Naive thymus-derived CD4-positive, alpha-beta T cell (primary cell): ENCODE measurements around the gene EML6. TPM values are rescaled to one million over a fixed set of nuclear protein-coding genes. Genes with fewer than 3 reads are reported as not detected.

ENCODE experiments used
- ATAC-seq: fragments of 150-1000 bp; cut with Tn5 transposase; 2 replicates; pipeline ENCODE4 v1.10.0; 2021; ENCODE audit warnings: mild to moderate bottlenecking, moderate library complexity
- CTCF ChIA-PET: fragments of 350-600 bp; sonication (Branson Sonifier 250); formaldehyde crosslinking; loops from one replicate; lab custom pipeline; 2021; ENCODE audit warnings: antibody characterized with exemption; lab: Charles Lee
- POLR2A ChIA-PET: fragments of 350-600 bp; sonication (Branson Sonifier 250); formaldehyde crosslinking; loops from one replicate; lab custom pipeline; 2021; ENCODE audit warnings: antibody characterized with exemption, inconsistent platforms; lab: Charles Lee
- DNase-seq, 9 donors: peaks; one replicate each; pipeline versions ENCODE4 v3.0.0 to v3.0.0-alpha.2; 2020 to 2022; ENCODE audit warnings: mixed read lengths in 1 of 9
- H3K27ac ChIP-seq: one replicate; pipeline ENCODE4 v1.7.0; 2013; ENCODE audit warnings: mild to moderate bottlenecking, low read depth, low read length, moderate library complexity
- H3K27me3 ChIP-seq, 2 donors: one replicate each; pipeline ENCODE4 v1.7.0; 2013; ENCODE audit warnings: low read length in 2 of 2, mild to moderate bottlenecking in 2 of 2, moderate library complexity in 2 of 2; ENCODE audit not compliant: control insufficient read depth in 2 of 2, insufficient read depth in 2 of 2
- H3K36me3 ChIP-seq, 3 experiments: 1 replicate in 2 of 3; 2 replicates in 1 of 3; pipeline ENCODE4 v1.7.0; 2013; ENCODE audit warnings: low read length in 3 of 3, mild to moderate bottlenecking in 3 of 3, moderate library complexity in 1 of 3; ENCODE audit not compliant: insufficient read depth in 3 of 3, control insufficient read depth in 2 of 3
- H3K4me1 ChIP-seq, 2 donors: one replicate each; pipeline ENCODE4 v1.7.0; 2013; ENCODE audit warnings: low read length in 2 of 2, mild to moderate bottlenecking in 2 of 2, moderate library complexity in 1 of 2; ENCODE audit not compliant: control insufficient read depth in 2 of 2, insufficient read depth in 2 of 2
- H3K4me3 ChIP-seq: 2 replicates; pipeline ENCODE4 v1.7.0; 2013; ENCODE audit warnings: mild to moderate bottlenecking, low read length
- H3K9me3 ChIP-seq, 3 experiments: 1 replicate in 2 of 3; 2 replicates in 1 of 3; pipeline ENCODE4 v1.7.0; 2013; ENCODE audit warnings: low read length in 3 of 3; ENCODE audit not compliant: control insufficient read depth in 2 of 3
- H3K27ac Mint-ChIP-seq, 9 donors: one replicate each; pipeline ENCODE4 v1.8.0; 2020 to 2022; ENCODE audit warnings: mixed read lengths in 9 of 9, mild to moderate bottlenecking in 8 of 9, moderate library complexity in 5 of 9, inconsistent platforms in 2 of 9
- H3K27me3 Mint-ChIP-seq, 5 donors: one replicate each; pipeline ENCODE4 v1.8.0; 2021 to 2022; ENCODE audit warnings: mixed read lengths in 5 of 5, mild to moderate bottlenecking in 1 of 5
- H3K36me3 Mint-ChIP-seq, 5 donors: one replicate each; pipeline ENCODE4 v1.8.0; 2020 to 2022; ENCODE audit warnings: mixed read lengths in 5 of 5, mild to moderate bottlenecking in 3 of 5, inconsistent platforms in 1 of 5
- H3K4me1 Mint-ChIP-seq, 7 donors: one replicate each; pipeline ENCODE4 v1.8.0; 2020 to 2022; ENCODE audit warnings: mixed read lengths in 7 of 7, mild to moderate bottlenecking in 3 of 7, inconsistent platforms in 1 of 7
- H3K4me3 Mint-ChIP-seq, 10 donors: one replicate each; pipeline ENCODE4 v1.8.0; 2020 to 2022; ENCODE audit warnings: mild to moderate bottlenecking in 10 of 10, mixed read lengths in 10 of 10, moderate library complexity in 6 of 10, inconsistent platforms in 2 of 10
- H3K9me3 Mint-ChIP-seq, 11 donors: one replicate each; pipeline ENCODE4 v1.8.0; 2020 to 2022; ENCODE audit warnings: mixed read lengths in 11 of 11, mild to moderate bottlenecking in 4 of 11, inconsistent platforms in 1 of 11, moderate library complexity in 1 of 11
- intact Hi-C, 2 donors: fragments of 100-400 bp; cut with micrococcal nuclease; formaldehyde crosslinking; loops; one replicate each; pipeline ENCODE4 v1.15.1; 2023
- polyA plus RNA-seq, 2 donors: library from polyadenylated mRNA; unstranded; fragments of 300-500 nt; fragmentation: Illumina TruSeq; gene quantifications; one replicate each; pipeline ENCODE4 v1.2.3, GENCODE V29; 2021
- total RNA-seq, 6 experiments: library from RNA in 5 of 6; stranded (reverse) in 5 of 6; gene quantifications; 1 replicate in 5 of 6; 2 replicates in 1 of 6; pipeline ENCODE4 v1.2.3 and lab custom pipeline; 2021 to 2026

The EML6 gene
- total and polyA plus RNA-seq, 7 experiments from 2014 or later, result 0.32 to 2.5 (median 1.5) TPM; not detected in 2

DNA sequence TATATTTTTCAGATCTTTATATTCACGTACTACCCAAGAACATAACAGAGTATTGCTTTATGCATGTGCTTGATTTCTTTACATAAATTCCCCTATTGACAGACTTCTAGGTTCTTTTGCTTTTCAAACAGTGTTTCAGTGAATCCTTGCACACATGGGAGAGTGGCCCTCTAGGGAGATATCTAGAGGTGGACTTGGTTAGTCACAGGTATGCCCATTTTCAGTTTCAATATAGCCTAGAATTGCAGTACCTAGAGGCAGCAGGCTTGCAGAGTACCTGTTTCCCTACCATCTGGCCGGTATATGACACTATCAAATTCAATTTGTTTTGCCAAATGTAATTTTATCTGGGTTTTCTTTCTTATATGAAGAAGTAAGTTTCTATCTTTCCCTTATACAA, 36.8 kb downstream of the EML6 start:
- no peaks in the 10 kb centered on the region for H3K27me3 ChIP-seq
- intact Hi-C loops, result loop anchor here (5.0 kb wide), 2 partner anchors 77 to 417 kb away; no protein-coding TSS in a partner anchor
- DNase-seq (no peak), ATAC-seq (no peak)
- H3K9me3 ChIP-seq, result no peaks in the 10 kb centered on the region
- CTCF ChIA-PET, result no interaction called here
- Mint-ChIP-seq H3K4me3 (no peak overlapping the region), H3K4me1 (peaks cover 0 to 6% (median 0%) of the 10 kb centered on the region in 7 donors), H3K9me3 (no peaks in the 10 kb centered on the region), H3K27ac (no peak overlapping the region), H3K27me3 (peaks cover 0 to 16% (median 0%) of the 10 kb centered on the region in 5 donors), H3K36me3 (no peaks in the 10 kb centered on the region)
- H3K4me1 ChIP-seq, result no peaks in the 10 kb centered on the region
- no peaks in the 10 kb centered on the region for H3K36me3 ChIP-seq
- H3K4me3 ChIP-seq, result no peak overlapping the region
- H3K27ac ChIP-seq, result no peak overlapping the region
- POLR2A ChIA-PET, result no interaction called here

DNA sequence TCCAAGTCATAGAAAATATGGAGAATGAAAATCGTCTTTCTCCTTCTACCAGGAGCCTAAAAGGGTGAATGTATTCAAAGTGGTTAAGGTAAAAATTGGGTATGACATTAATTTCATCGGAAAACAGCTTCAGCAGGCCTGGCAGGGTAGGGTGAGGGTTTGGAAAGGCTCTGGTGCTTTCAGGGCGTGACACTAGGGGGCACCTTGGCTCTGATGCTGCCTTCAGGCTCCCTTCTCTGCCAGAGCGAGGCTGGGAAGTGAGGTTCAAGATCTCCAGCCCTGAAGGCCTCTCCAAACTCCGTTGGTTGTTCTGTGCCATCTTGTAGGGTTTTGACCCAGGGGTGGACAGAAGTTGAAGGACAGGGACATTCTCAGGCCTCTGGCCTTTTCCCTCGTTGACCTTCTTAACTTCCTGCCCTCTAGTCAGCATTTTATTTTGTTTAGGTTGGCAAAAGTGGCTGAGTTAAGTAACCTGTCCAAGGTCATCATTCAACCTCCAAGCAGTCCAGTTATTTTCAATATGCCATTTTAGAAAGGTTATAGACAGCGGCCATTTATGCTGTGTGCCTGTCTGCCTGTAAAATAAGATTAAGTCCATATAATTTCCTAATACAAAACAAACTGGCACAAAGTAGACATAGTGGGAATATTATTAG, 40.3 kb downstream of the EML6 start:
- Histone ChIP-seq H3K27me3 (no peaks in the 10 kb centered on the region), H3K4me1 (no peaks in the 10 kb centered on the region), H3K27ac (no peak overlapping the region), H3K36me3 (no peaks in the 10 kb centered on the region), H3K4me3 (no peak overlapping the region), H3K9me3 (no peaks in the 10 kb centered on the region)
- Mint-ChIP-seq H3K36me3 (no peaks in the 10 kb centered on the region), H3K4me1 (peaks cover 0 to 7% (median 0%) of the 10 kb centered on the region in 7 donors), H3K4me3 (no peak overlapping the region), H3K9me3 (no peaks in the 10 kb centered on the region), H3K27me3 (peaks cover 0 to 6% (median 3%) of the 10 kb centered on the region in 5 donors), H3K27ac (no peak overlapping the region)
- intact Hi-C loops, result loop anchor here (5.0 kb wide), 2 partner anchors 74 to 414 kb away; no protein-coding TSS in a partner anchor
- no peak for ATAC-seq
- CTCF ChIA-PET, result no interaction called here
- no peak for DNase-seq
- POLR2A ChIA-PET, result no interaction called here

DNA sequence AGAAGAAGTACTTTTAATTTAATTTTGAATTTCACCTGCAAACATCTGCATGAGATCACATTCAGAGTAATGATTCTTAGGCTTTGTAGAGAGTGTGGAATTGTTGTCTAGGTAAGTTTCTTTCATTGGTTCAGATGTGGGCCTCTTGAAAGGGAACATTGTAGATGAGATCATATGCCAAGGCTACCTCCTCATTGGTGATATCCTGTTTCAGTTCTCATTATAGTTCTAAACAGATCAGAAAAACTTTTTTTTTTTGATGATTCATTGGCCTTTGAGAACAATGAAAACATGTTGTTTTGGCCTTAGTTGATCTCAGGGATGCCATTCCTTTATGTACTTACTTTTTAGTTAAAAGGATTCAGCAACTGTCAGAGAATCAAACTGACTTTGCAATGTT, 44.5 kb downstream of the EML6 start:
- Mint-ChIP-seq H3K4me1 (peaks cover 0 to 7% (median 0%) of the 10 kb centered on the region in 7 donors), H3K36me3 (no peaks in the 10 kb centered on the region), H3K27ac (peak overlapping the region in 3 of 9 donors; percentile 4 to 35 (median 8)), H3K4me3 (no peak overlapping the region), H3K9me3 (no peaks in the 10 kb centered on the region), H3K27me3 (peaks cover 0 to 3% (median 0%) of the 10 kb centered on the region in 5 donors)
- Histone ChIP-seq H3K36me3 (no peaks in the 10 kb centered on the region), H3K27me3 (no peaks in the 10 kb centered on the region), H3K4me3 (no peak overlapping the region), H3K4me1 (no peaks in the 10 kb centered on the region), H3K27ac (no peak overlapping the region), H3K9me3 (no peaks in the 10 kb centered on the region)
- CTCF ChIA-PET, result no interaction called here
- intact Hi-C loops, result no loop called here
- POLR2A ChIA-PET, result interaction anchor here (0.6 kb wide), 2 partner anchors 61 to 890 kb away, joined by 4 read pairs; no protein-coding TSS in a partner anchor
- DNase-seq (peak in 4 of 9 donors; percentile 5 to 16 (median 7)), ATAC-seq (peak; percentile 44)

DNA sequence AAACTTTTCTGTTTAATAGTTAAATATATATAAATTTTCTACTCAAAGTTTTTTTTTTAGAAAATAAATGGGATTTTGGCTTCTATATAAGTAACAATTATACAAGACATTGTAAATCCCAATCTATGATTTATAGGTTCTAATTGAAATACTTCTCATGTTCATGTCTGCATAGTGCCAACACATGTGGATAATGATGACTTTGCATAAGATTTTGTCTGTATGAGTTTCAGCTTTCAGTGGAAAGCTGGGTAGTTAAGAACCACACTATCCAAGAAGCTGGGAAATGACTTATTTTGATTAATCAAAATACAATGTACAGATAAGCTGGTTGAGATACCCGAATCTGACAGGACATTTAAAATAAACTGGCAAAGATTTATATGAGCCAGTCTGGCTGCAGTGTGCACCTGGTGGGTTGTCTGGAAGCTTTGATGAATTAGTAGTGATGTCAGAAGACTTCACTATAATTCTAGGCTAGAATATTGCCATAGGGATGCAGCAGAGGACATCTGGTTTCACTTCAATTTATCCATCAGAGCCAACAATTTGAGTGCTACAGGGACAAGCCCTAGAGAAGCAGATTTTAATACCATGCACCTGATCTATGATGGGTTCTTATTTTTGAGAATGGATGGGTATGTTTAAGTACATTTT, 45.4 kb downstream of the EML6 start:
- Mint-ChIP-seq H3K9me3 (peaks cover 0 to 1% (median 0%) of the 10 kb centered on the region in 11 donors), H3K36me3 (peaks cover 0 to under 1% (median 0%) of the 10 kb centered on the region in 5 donors), H3K27me3 (peaks cover 0 to 3% (median 0%) of the 10 kb centered on the region in 5 donors), H3K4me1 (peaks cover 0 to 7% (median 0%) of the 10 kb centered on the region in 7 donors), H3K4me3 (no peak overlapping the region), H3K27ac (no peak overlapping the region)
- Histone ChIP-seq H3K4me3 (no peak overlapping the region), H3K27me3 (no peaks in the 10 kb centered on the region), H3K4me1 (no peaks in the 10 kb centered on the region), H3K36me3 (no peaks in the 10 kb centered on the region), H3K27ac (no peak overlapping the region), H3K9me3 (no peaks in the 10 kb centered on the region)
- ATAC-seq (no peak), DNase-seq (no peak)
- CTCF ChIA-PET, result no interaction called here
- POLR2A ChIA-PET, result interaction anchor here (0.6 kb wide), 2 partner anchors 62 to 891 kb away, joined by 4 read pairs; no protein-coding TSS in a partner anchor
- intact Hi-C loops, result no loop called here

DNA sequence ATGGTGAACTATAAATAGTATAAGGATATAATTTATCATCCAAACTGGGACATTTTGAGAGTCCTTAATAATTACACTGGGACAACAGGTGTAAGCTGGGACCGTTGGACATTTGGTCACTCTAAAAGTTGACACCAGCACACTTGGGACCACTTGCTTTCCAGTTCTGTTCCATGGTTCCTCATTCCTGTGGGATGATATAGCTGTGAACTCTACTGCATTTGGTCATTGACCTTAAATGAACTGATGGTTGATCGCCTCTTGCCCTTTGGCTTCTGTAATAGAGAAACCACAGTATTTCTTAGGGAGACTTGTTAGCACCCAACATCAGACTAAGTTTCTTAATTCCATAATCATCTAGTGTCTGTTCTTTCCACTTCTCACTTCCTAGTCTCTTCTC, 46.7 kb downstream of the EML6 start:
- peaks cover 0 to 7% (median 0%) of the 10 kb centered on the region in 7 donors for H3K4me1 Mint-ChIP-seq
- no peak for ATAC-seq
- DNase-seq, result no peak
- CTCF ChIA-PET, result no interaction called here
- H3K27ac Mint-ChIP-seq, result no peak overlapping the region
- H3K36me3 ChIP-seq, result no peaks in the 10 kb centered on the region
- H3K4me1 ChIP-seq, result no peaks in the 10 kb centered on the region
- H3K9me3 Mint-ChIP-seq, result peaks cover 2 to 13% (median 3%) of the 10 kb centered on the region in 11 donors
- H3K9me3 ChIP-seq, result peaks cover 0 to 4% (median 0%) of the 10 kb centered on the region in 3 experiments
- peaks cover 0 to 3% (median 0%) of the 10 kb centered on the region in 5 donors for H3K27me3 Mint-ChIP-seq
- POLR2A ChIA-PET, result no interaction called here
- no peak overlapping the region for H3K27ac ChIP-seq
- intact Hi-C loops, result no loop called here
- peaks cover 0 to 8% (median 1%) of the 10 kb centered on the region in 5 donors for H3K36me3 Mint-ChIP-seq
- no peak overlapping the region for H3K4me3 Mint-ChIP-seq
- H3K27me3 ChIP-seq, result no peaks in the 10 kb centered on the region
- no peak overlapping the region for H3K4me3 ChIP-seq

DNA sequence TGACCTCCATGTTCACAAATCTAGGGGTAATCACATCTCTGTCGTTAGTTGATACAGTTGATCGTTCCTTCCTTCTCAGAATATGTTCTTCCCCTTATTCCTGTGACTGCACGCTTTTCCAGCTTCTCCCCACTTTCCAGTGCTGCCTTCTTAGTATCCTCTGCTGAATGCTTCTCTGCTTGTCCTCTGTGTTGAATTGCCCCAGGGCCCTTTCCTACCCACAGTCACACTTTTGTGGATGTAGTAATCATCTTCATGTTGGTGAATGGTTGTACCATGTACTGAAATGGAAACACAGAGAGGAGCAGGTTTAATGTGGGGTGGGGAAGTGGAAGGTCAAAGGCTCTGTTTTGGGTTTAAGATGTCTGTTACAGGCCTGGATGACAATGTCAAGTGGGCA, 47.2 kb downstream of the EML6 start:
- no peaks in the 10 kb centered on the region for H3K27me3 ChIP-seq
- no peak overlapping the region for H3K4me3 ChIP-seq
- DNase-seq (no peak), ATAC-seq (no peak)
- POLR2A ChIA-PET, result no interaction called here
- Mint-ChIP-seq H3K27ac (no peak overlapping the region), H3K4me3 (no peak overlapping the region), H3K36me3 (peaks cover 2 to 12% (median 4%) of the 10 kb centered on the region in 5 donors), H3K27me3 (peaks cover 0 to 3% (median 0%) of the 10 kb centered on the region in 5 donors), H3K9me3 (peaks cover 5 to 17% (median 7%) of the 10 kb centered on the region in 11 donors), H3K4me1 (peaks cover 0 to 7% (median 0%) of the 10 kb centered on the region in 7 donors)
- intact Hi-C loops, result no loop called here
- H3K36me3 ChIP-seq, result no peaks in the 10 kb centered on the region
- no peak overlapping the region for H3K27ac ChIP-seq
- H3K4me1 ChIP-seq, result no peaks in the 10 kb centered on the region
- CTCF ChIA-PET, result no interaction called here
- peaks cover 0 to 7% (median 0%) of the 10 kb centered on the region in 3 experiments for H3K9me3 ChIP-seq
